GM12878 (cell line): ENCODE measurements around the gene PRF1. TPM values are rescaled to one million over a fixed set of nuclear protein-coding genes. Genes with fewer than 3 reads are reported as not detected.
A peak's percentile ranks its signal among the peaks of the same experiment; 100 is the strongest.

ENCODE experiments used
- ATAC-seq: fragments of 200-7000 bp; cut with Tn5 transposase; 3 replicates; pipeline ENCODE4 v1.9.1; 2020; ENCODE audit warnings: mild to moderate bottlenecking, moderate library complexity
- BruUV-seq: library from RNA; stranded (reverse); fragments of 400-500 nt; replicated peaks from 2 replicates; lab custom pipeline; 2021; lab: Mats Ljungman, UMichigan
- CTCF ChIA-PET: fragments of 300-600 bp; sonication (Branson Sonifier 250); formaldehyde crosslinking; extraction: SDS; loops from one replicate; lab custom pipeline; 2021; ENCODE audit warnings: inconsistent platforms; lab: Yijun Ruan, JAX
- POLR2A ChIA-PET: fragments of 350-600 bp; formaldehyde crosslinking; extraction: SDS; loops from one replicate; lab custom pipeline; 2021; ENCODE audit warnings: inconsistent platforms; lab: Charles Lee
- RAD21 ChIA-PET: fragments of 300-600 bp; sonication (Branson Sonifier 250); formaldehyde crosslinking; loops from one replicate; lab custom pipeline; 2023; ENCODE audit warnings: antibody characterized with exemption; ENCODE audit not compliant: unreplicated experiment; lab: Charles Lee
- SMC1A ChIA-PET: fragments of 300-600 bp; sonication (Branson Sonifier 250); formaldehyde crosslinking; loops from one replicate; lab custom pipeline; 2023; ENCODE audit not compliant: unreplicated experiment, uncharacterized antibody; lab: Charles Lee
- DNase-seq: peaks from one replicate; pipeline ENCODE4 v3.0.0-alpha.2; 2011; ENCODE audit warnings: low read depth, low spot score
- FAIRE-seq: peaks from 3 replicates; lab custom pipeline; 2011; peaks lifted over from hg19 to GRCh38; lab: Jason Lieb, UNC
- H2AFZ ChIP-seq: 2 replicates; pipeline ENCODE4 v1.6.0; 2011; ENCODE audit warnings: low read depth, low read length, control low read depth; ENCODE audit not compliant: control insufficient read depth
- H3K27ac ChIP-seq: 2 replicates; pipeline ENCODE4 v1.5.1; 2011; ENCODE audit warnings: control low read depth; ENCODE audit not compliant: control insufficient read depth, insufficient read depth
- H3K27me3 ChIP-seq, 2 experiments: replicated peaks in 1 of 2; 2 replicates each; pipeline versions ENCODE4 v1.6.0 to v1.6.1; 2011; ENCODE audit warnings: low read length in 1 of 2; ENCODE audit not compliant: control insufficient read depth in 2 of 2, insufficient read depth in 2 of 2
- H3K36me3 ChIP-seq, 2 experiments: 2 replicates each; pipeline ENCODE4 v1.5.1; 2011; ENCODE audit warnings: low read length in 1 of 2; ENCODE audit not compliant: control insufficient read depth in 2 of 2, insufficient read depth in 2 of 2
- H3K4me1 ChIP-seq: 2 replicates; pipeline ENCODE4 v1.6.1; 2011; ENCODE audit warnings: mild to moderate bottlenecking, low read length, moderate library complexity, mixed read lengths; ENCODE audit not compliant: control insufficient read depth, insufficient read depth
- H3K4me2 ChIP-seq: 2 replicates; pipeline ENCODE4 v1.6.0; 2011; ENCODE audit warnings: control low read depth; ENCODE audit not compliant: control insufficient read depth, insufficient read depth
- H3K4me3 ChIP-seq: fragments of 200-600 bp; sonication (generic); 2 replicates; pipeline ENCODE4 v1.5.1; 2016
- H3K79me2 ChIP-seq: 2 replicates; pipeline ENCODE4 v1.6.0; 2011; ENCODE audit warnings: low read length; ENCODE audit not compliant: control insufficient read depth, insufficient read depth
- H3K9ac ChIP-seq: 2 replicates; pipeline ENCODE4 v1.8.0; 2011; ENCODE audit warnings: low read length, control low read depth, mixed read lengths; ENCODE audit not compliant: control insufficient read depth, insufficient read depth
- H3K9me3 ChIP-seq: replicated peaks from 3 replicates; pipeline ENCODE4 v1.5.1; 2011; ENCODE audit warnings: mild to moderate bottlenecking, low read length; ENCODE audit not compliant: control insufficient read depth, insufficient read depth
- H4K20me1 ChIP-seq: 2 replicates; pipeline ENCODE4 v1.6.0; 2011; ENCODE audit not compliant: control insufficient read depth, insufficient read depth
- ATF7 ChIP-seq: fragments of 450-650 bp; IDR thresholded peaks from 2 replicates; pipeline ENCODE4 v1.6.1; 2016; ENCODE audit warnings: low read depth, mild to moderate bottlenecking
- ETV6 ChIP-seq, 2 experiments: fragments of 450-650 bp in 1 of 2; IDR thresholded peaks in 1 of 2; conservative IDR thresholded peaks in 1 of 2; 2 replicates each; pipeline ENCODE4 v1.6.1; 2014; ENCODE audit warnings: antibody characterized with exemption in 1 of 2, borderline replicate concordance in 1 of 2, low read depth in 1 of 2, mild to moderate bottlenecking in 1 of 2, moderate library complexity in 1 of 2
- HDGF ChIP-seq: fragments of 450-650 bp; IDR thresholded peaks from 2 replicates; pipeline ENCODE4 v1.6.1; 2016; ENCODE audit warnings: antibody characterized with exemption
- IKZF1 ChIP-seq: fragments of 450-650 bp; conservative IDR thresholded peaks from 2 replicates; pipeline ENCODE4 v1.6.1; 2017; ENCODE audit warnings: antibody characterized with exemption, mild to moderate bottlenecking
- IRF4 ChIP-seq: IDR thresholded peaks from 2 replicates; pipeline ENCODE4 v1.6.1; 2011; ENCODE audit warnings: low read depth, low read length
- SPI1 ChIP-seq: IDR thresholded peaks from 2 replicates; pipeline ENCODE4 v1.6.1; 2011; ENCODE audit warnings: low read depth, mild to moderate bottlenecking, low read length, moderate library complexity, borderline replicate concordance; ENCODE audit not compliant: insufficient read depth
- SUPT20H ChIP-seq: IDR thresholded peaks from 2 replicates; pipeline ENCODE4 v1.6.1; 2011; ENCODE audit warnings: low read depth, mild to moderate bottlenecking, low read length, moderate library complexity, borderline replicate concordance; ENCODE audit not compliant: control insufficient read depth
- SUZ12 ChIP-seq: fragments of 200-600 bp; sonication (generic); IDR thresholded peaks from one replicate; pipeline ENCODE4 v1.6.1; 2018; ENCODE audit warnings: antibody characterized with exemption, mild to moderate bottlenecking; ENCODE audit not compliant: unreplicated experiment
- TAF1 ChIP-seq: IDR thresholded peaks from 2 replicates; pipeline ENCODE4 v1.6.1; 2011; ENCODE audit warnings: mild to moderate bottlenecking, low read depth, low read length, borderline replicate concordance
- TBL1XR1 ChIP-seq: IDR thresholded peaks from 2 replicates; pipeline ENCODE4 v1.6.1; 2012; ENCODE audit warnings: low read depth, low read length, improper control_type of control experiment
- USF1 ChIP-seq: IDR thresholded peaks from 2 replicates; pipeline ENCODE4 v1.6.1; 2011; ENCODE audit warnings: borderline replicate concordance, low read depth, mild to moderate bottlenecking, moderate library complexity, mixed read lengths, low read length; ENCODE audit not compliant: insufficient read depth; ENCODE audit errors: extremely low read length
- WGBS: methylation state at CpG from one replicate; pipeline ENCODE4 v1.1.6; 2016; ENCODE audit warnings: low lambda C conversion rate; ENCODE audit not compliant: insufficient replicate concordance, insufficient coverage; ENCODE audit errors: missing lambda C conversion rate; 5-methylcytosine and 5-hydroxymethylcytosine counted together
- in situ Hi-C: fragments of 300-500 bp; cut with MboI; formaldehyde crosslinking; loops from 9 replicates; pipeline ENCODE4 v1.14.3; 2018; ENCODE audit warnings: mixed read lengths
- intact Hi-C: fragments of 100-400 bp; cut with micrococcal nuclease; formaldehyde crosslinking; loops from one replicate; pipeline ENCODE4 v1.14.2; 2022; ENCODE audit not compliant: unreplicated experiment
- polyA plus RNA-seq, 11 experiments: library from polyadenylated mRNA; depleted of rRNA in 4 of 11; unstranded in 6 of 11; stranded (reverse) in 5 of 11; fragments of >200 nt; fragmentation: Nextera tagmentation in 4 of 11; fragmentation: Illumina TruSeq in 1 of 11; extraction: Ambion mirVana in 4 of 11; extraction: Trizol in 1 of 11; gene quantifications; 1 replicate in 1 of 11; 2 replicates in 10 of 11; pipeline versions ENCODE4 v1.2.1 to v1.2.3, GENCODE V29; 2011 to 2016; ENCODE audit warnings: inconsistent platforms in 2 of 11, missing spikeins in 2 of 11, low read depth in 1 of 11
- total RNA-seq, 4 experiments: library from RNA; depleted of rRNA in 3 of 4; stranded (reverse); fragments of >200 nt in 3 of 4; fragmentation: Illumina TruSeq in 1 of 4; extraction: Trizol in 1 of 4; gene quantifications; 2 replicates each; pipeline versions ENCODE4 v1.2.1 to v1.2.3, GENCODE V29; 2013 to 2021

PRF1 gene
- total and polyA plus RNA-seq, 10 of the 15 experiments (the other 5 are each of a cell fraction or from before 2014, with no cell fraction given): 0.84 to 15.7 (median 1.3) TPM

- Histone ChIP-seq H3K36me3 (no peaks in the 10 kb centered on the region), H3K4me3 (no peak overlapping the region), H3K4me1 (no peaks in the 10 kb centered on the region), H3K79me2 (no peaks in the 10 kb centered on the region), H4K20me1 (no peaks in the 10 kb centered on the region), H3K4me2 (no peak overlapping the region), H3K27ac (no peak overlapping the region), H3K27me3 (no peaks in the 10 kb centered on the region), H3K9me3 (no peaks in the 10 kb centered on the region; the same call in 2 of the 3 replicates), H3K9ac (no peak overlapping the region), H2AFZ (no peak overlapping the region)
- FAIRE-seq (no peak), ATAC-seq (no peak; the same call in 2 of the 3 replicates), DNase-seq (no peak)
- no TSS peak for BruUV-seq
- POLR2A ChIA-PET: interaction anchor here (0.5 kb wide), 1 partner anchor 39 kb away, joined by 3 read pairs; no protein-coding TSS in a partner anchor
- TF ChIP-seq SUPT20H (no peak), SPI1 (peak; percentile 68)
- 37% methylated on average over 7 of the region's 7 CpGs for WGBS
- CTCF ChIA-PET: interaction anchor here (0.8 to 1.4 kb wide), 3 partner anchors 57 to 66 kb away, joined by 3 to 5 read pairs (median 4); no protein-coding TSS in a partner anchor
- RAD21 ChIA-PET: interaction anchor here (1.0 kb wide), 1 partner anchor 143 kb away, joined by 4 read pairs; no protein-coding TSS in a partner anchor
- intact Hi-C loops: no loop called here
- SMC1A ChIA-PET: interaction anchor here (0.6 to 1.8 kb wide), 4 partner anchors 17 to 130 kb away, joined by 3 to 4 read pairs (median 4); no protein-coding TSS in a partner anchor
- in situ Hi-C loops: no loop called here
These were observed 13.4 kb upstream of the PRF1 start for GRCh38 chr10:70615784-70616522.

GRCh38 chr10:70615211-70615610 lies 12.7 kb upstream of the PRF1 start:
- H3K27ac ChIP-seq: no peak overlapping the region
- no peak for FAIRE-seq
- intact Hi-C loops (no loop called here), in situ Hi-C loops (no loop called here)
- SMC1A ChIA-PET: interaction anchor here (1.4 kb wide), 1 partner anchor 55 kb away, joined by 4 read pairs; no protein-coding TSS in a partner anchor
- H3K9ac ChIP-seq: no peak overlapping the region
- ATAC-seq: no peak
- no TSS peak for BruUV-seq
- no peak overlapping the region for H2AFZ ChIP-seq
- H3K4me3 ChIP-seq: no peak overlapping the region
- H3K27me3 ChIP-seq: no peaks in the 10 kb centered on the region
- RAD21 ChIA-PET: no interaction called here
- CTCF ChIA-PET: interaction anchor here (0.8 to 1.4 kb wide), 2 partner anchors 56 to 65 kb away, joined by 3 to 5 read pairs; no protein-coding TSS in a partner anchor
- no peak overlapping the region for H3K4me2 ChIP-seq
- no peaks in the 10 kb centered on the region for H3K36me3 ChIP-seq
- no peaks in the 10 kb centered on the region for H3K79me2 ChIP-seq
- no peaks in the 10 kb centered on the region; the same call in 2 of the 3 replicates for H3K9me3 ChIP-seq
- no peaks in the 10 kb centered on the region for H4K20me1 ChIP-seq
- TF ChIP-seq TBL1XR1 (no peak), ATF7 (no peak), USF1 (no peak), IRF4 (no peak), SUZ12 (no peak), ETV6 (conservative IDR thresholded peaks at IDR 0.05 in 1 of 2, IDR thresholded peaks at IDR 0.05 in 1 of 2; ENCODE audit: borderline replicate concordance in 1 of 2, low read depth in 1 of 2) (no peak), TAF1 (no peak), IKZF1 (no peak), HDGF (no peak)
- H3K4me1 ChIP-seq: no peaks in the 10 kb centered on the region
- 67% methylated on average over 2 of the region's 2 CpGs for WGBS
- POLR2A ChIA-PET: interaction anchor here (0.5 kb wide), 1 partner anchor 40 kb away, joined by 3 read pairs; no protein-coding TSS in a partner anchor
- DNase-seq: no peak
